ENCODE results near the gene ITGA1.
"Not testable (repeated sequence)": the region's sequence is repeated elsewhere in the genome, so short reads cannot be mapped to it uniquely, and the experiment has no call there.

ITGA1 gene

GRCh38 chr5:52824827-52825226 lies 37.1 kb downstream of the ITGA1 start:
- no peak overlapping the region for H3K27ac ChIP-seq
- DNase-seq (ENCODE audit: low read depth, low spot score), result no peak

GRCh38 chr5:52825826-52826225 lies 38.1 kb downstream of the ITGA1 start:
- no peak overlapping the region for H3K27ac ChIP-seq
- no peak for DNase-seq (ENCODE audit: low read depth, low spot score)

DNA sequence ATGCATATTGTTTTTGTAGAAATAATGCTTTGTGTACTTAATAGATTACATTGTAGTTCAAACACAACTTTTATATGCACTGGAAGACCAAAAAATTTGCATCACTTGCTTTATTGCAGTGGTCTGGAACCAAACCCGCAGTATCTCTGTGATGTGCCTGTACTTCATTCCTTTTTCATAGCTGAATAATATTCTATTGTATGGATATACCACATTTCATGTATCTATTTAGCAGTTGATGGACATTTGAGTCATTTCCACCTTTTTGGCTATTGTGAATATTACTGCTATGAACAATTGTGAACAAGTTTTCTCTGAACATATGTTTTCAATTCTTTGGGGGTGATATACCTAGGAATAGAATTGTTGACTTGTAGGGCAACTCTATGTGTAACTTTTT lies 40.1 kb downstream of the ITGA1 start:
- H3K27ac ChIP-seq, result no peak overlapping the region
- DNase-seq (ENCODE audit: low read depth, low spot score), result no peak

- H3K27ac ChIP-seq, result no peak overlapping the region
- DNase-seq (ENCODE audit: low read depth, low spot score), result no peak
Observed at GRCh38 chr5:52829664-52830063, 41.9 kb downstream of the ITGA1 start.

- H3K27ac ChIP-seq, result no peak overlapping the region
- DNase-seq (ENCODE audit: low read depth, low spot score), result no peak
Observed at GRCh38 chr5:52830650-52831049, 42.9 kb downstream of the ITGA1 start.

GRCh38 chr5:52831786-52832511 lies 44.2 kb downstream of the ITGA1 start:
- no peak overlapping the region for H3K27ac ChIP-seq
- DNase-seq (ENCODE audit: low read depth, low spot score), result no peak

- no peak overlapping the region for H3K27ac ChIP-seq
- DNase-seq (ENCODE audit: low read depth, low spot score), result no peak
Observed at GRCh38 chr5:52834320-52834719, 46.6 kb downstream of the ITGA1 start.

DNA sequence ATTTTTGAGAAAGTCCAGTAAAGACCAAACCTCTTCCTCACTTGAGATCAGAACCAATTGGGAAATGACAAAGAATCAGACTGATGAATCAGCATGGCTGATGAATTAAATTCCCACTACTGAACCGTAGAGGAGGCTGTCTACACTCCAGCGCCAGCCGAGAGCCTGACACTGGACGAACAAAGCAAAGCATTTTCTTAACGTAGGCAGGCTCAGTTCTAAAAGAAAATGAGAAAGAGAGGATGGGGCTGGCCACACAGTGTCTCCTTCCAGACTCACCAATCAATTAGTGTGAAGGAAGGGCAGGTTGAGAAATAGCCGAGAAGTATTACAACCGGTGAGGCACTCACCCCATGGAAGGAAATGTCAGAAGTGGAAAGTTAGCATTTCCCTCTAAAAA lies 49.4 kb downstream of the ITGA1 start:
- DNase-seq (ENCODE audit: low read depth, low spot score), result no peak
- no peak overlapping the region for H3K27ac ChIP-seq

- H3K27ac ChIP-seq, result no peak overlapping the region
Observed at GRCh38 chr5:52837591-52838001, 49.9 kb downstream of the ITGA1 start.

DNA sequence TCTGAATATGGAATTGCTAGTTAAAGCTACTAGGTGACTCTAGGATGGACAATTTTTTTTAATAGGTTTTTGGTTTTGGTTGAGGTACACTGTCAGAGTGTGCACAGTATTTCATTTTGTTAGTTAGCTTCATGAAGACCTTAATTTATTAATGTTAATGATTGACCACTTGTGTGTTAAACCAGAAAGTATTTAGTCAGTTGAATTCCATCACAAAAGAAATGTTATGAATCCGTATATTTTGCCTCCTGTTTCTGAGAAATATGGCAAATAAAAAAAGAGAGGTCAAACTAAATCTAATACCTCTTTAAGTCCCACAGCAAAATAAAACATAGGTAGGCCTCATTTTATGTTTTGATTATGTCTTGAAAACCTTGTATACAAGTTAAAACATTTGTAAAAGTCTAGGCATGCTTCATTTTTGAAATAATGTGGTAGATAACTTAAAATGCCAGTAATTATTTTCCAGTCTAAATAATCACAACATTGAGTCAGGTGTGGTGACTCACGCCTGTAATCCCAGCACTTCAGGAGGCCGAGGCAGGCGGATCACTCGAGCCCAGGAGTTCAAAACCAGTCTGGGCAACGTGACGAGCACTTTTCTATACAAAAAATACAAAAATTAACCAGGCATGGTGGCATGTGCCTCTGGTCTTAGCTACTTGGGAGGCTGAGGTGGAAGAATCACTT lies 50.8 kb downstream of the ITGA1 start:
- DNase-seq (ENCODE audit: low read depth, low spot score), result no peak
- no peak overlapping the region for H3K27ac ChIP-seq

More at GRCh38 chr5:52837591-52838001, 49.9 kb downstream of the ITGA1 start:
- DNase-seq (ENCODE audit: low read depth, low spot score), result no peak

DNA sequence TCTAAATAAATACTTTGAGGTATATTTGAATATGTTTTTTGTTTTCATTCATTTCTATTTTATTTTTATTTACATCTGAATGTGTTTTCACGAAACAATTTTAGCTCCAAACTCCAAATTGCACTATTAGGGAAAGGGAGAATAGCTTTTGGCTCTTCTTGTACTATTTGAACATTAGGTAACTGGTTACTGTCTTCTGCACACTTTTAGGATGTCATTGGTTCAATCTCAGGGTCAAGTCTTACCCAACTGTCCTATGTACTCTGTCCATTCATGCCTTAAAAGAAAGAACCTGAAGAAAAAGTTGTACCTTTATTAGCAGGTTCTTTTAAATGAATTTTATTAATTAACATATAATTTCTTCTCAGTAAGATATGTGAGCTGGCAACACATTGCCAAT lies 51.6 kb downstream of the ITGA1 start:
- no peak overlapping the region for H3K27ac ChIP-seq
- DNase-seq (ENCODE audit: low read depth, low spot score), result no peak

DNA sequence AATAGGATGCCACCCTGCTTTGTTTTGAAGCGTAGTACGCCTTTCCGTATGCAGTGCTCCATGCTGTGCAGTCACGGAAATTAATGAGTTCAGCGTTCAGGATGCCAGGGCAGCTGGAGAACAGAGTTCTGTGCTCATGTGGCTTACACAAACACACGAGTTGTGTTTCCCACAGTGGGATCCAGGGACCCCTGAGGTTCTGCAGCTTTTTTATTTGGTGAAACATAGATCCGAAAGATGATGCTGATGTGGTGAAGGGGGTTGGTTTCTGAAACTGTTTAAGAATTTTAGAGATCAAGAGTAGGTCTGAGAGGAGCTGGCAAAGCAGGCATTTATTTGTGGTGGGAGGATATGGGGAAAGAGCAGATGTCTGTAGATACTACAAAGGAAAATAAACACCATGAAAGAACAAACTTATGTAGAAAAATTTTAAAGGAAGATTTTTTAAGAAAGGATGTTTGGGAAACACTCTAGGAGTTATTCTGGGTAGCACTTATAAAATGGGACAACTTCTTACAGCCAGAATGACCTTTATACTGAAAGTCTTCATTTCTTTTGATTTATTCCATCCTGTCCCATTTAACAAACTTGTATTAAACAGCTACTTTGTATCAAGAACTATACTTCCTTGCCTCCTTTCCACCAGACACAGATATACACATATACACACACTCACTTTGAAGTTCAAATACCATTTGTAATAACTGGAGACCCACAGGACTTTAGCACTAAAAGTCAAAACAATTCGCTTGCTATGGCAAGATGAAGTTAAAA lies 52.7 kb downstream of the ITGA1 start:
- DNase-seq (ENCODE audit: low read depth, low spot score), result no peak

GRCh38 chr5:52841114-52841513 lies 53.4 kb downstream of the ITGA1 start:
- H3K27ac ChIP-seq, result no peak overlapping the region
- no peak for DNase-seq (ENCODE audit: low read depth, low spot score)

More for the DNA sequence above, 52.7 kb downstream of the ITGA1 start:
- no peak overlapping the region for H3K27ac ChIP-seq

- no peak for DNase-seq (ENCODE audit: low read depth, low spot score)
- no peak overlapping the region for H3K27ac ChIP-seq
Observed at GRCh38 chr5:52842111-52842510, 54.4 kb downstream of the ITGA1 start.

DNA sequence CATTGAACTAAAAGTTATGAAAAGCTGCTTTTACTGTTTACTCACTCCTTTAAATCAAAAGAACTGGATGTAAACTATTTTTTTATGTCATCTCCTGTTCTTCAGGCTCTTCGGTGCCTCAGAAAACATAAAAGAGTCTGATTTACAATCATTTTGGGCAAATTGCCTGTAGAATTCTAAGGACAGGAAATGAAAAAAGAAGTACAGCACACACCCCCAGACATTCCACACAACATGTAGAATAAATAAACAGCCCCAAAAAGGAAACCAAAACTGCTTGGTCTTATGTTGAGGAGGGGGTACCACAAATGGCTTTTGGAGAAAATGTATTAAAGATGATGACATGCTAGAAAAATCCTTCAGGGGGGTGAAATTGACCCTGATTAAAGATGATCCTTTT lies 57.2 kb downstream of the ITGA1 start:
- no peak overlapping the region for H3K27ac ChIP-seq
- no peak for DNase-seq (ENCODE audit: low read depth, low spot score)

DNA sequence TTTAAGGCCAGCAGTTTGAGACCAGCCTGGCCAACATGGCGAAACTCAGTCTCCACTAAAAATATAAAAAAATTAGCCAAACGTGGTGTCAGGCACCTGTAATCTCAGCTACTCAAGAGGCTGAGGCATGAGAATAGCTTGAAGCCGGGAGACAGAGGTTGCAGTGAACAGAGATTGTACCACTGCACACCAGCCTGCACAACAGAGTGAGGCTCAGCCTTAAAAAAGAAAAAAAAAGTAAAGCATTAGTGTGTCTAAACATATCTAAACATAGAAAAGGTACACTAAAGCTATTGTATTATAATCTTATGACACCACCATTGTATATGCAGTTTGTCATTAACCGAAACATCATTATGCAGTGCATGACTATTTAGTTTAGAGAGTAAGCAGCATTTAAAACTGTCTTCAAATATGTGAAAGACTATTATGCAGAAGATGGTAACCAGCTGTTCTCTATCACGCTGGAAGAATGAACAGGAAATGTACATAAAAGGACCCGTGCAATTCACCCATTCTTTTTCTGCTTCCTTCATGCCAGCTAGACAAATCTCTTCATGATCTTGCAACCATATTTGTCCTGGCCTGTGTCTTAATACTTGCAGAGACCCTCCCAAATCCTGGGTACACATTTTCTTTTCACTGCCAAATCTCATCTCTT lies 58.6 kb downstream of the ITGA1 start:
- H3K27ac ChIP-seq, result no peak overlapping the region
- no peak for DNase-seq (ENCODE audit: low read depth, low spot score)

DNA sequence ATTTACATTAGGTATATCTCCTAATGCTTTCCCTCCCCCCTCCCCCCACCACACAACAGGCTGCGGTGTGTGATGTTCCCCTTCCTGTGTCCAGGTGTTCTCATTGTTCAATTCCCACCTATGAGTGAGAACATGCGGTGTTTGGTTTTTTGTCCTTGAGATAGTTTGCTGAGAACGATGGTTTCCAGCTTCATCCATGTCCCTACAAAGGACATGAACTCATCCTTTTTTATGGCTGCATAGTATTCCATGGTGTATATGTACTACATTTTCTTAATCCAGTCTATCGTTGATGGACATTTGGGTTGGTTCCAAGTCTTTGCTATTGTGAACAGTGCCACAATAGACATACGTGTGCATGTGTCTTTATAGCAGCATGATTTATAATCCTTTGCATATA lies 61.0 kb downstream of the ITGA1 start:
- not testable (repeated sequence) for DNase-seq (ENCODE audit: low read depth, low spot score)

GRCh38 chr5:52849544-52849943 lies 61.8 kb downstream of the ITGA1 start:
- DNase-seq (ENCODE audit: low read depth, low spot score), result no peak
- no peak overlapping the region for H3K27ac ChIP-seq

More for the DNA sequence above, 61.0 kb downstream of the ITGA1 start:
- H3K27ac ChIP-seq, result not testable (repeated sequence)

DNA sequence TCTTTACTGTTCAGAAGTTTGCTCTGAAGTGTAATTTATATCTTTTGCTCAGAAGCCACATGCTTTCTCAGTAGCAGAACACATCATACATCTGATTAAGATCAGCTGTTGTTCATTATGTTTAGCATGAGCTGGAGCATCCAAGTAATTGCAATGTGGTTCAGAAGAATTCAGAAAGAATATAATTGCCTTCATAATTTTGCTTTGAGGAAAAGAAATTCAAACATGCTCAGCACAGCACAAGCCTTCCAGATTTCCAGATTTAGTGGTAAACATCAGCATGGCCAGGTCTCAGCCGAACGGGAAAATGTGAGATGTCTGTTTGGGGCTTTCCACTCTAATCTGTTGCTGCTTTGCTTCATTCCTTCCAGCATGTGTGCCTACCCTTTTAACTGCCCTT lies 65.9 kb downstream of the ITGA1 start:
- no peak for DNase-seq (ENCODE audit: low read depth, low spot score)
- no peak overlapping the region for H3K27ac ChIP-seq

- no peak for DNase-seq (ENCODE audit: low read depth, low spot score)
Observed at GRCh38 chr5:52854301-52854700, 66.6 kb downstream of the ITGA1 start.

GRCh38 chr5:52854949-52855348 lies 67.2 kb downstream of the ITGA1 start:
- no peak overlapping the region for H3K27ac ChIP-seq
- no peak for DNase-seq (ENCODE audit: low read depth, low spot score)

More at GRCh38 chr5:52854301-52854700, 66.6 kb downstream of the ITGA1 start:
- H3K27ac ChIP-seq, result no peak overlapping the region

All from epithelial cell of prostate (primary cell).